Stimulated activated CD4-positive, alpha-beta T cell treated with anti-CD3 and anti-CD28 coated beads, Interleukin-15, amount 100 ng/mL, for 1 hour (primary cell): ENCODE data around the gene TMPRSS13.

ENCODE experiments used
- DNase-seq, 2 donors: peaks; one replicate each; pipeline ENCODE4 v3.0.0-alpha.2; 2020; ENCODE audit warnings: low read depth in 1 of 2, low spot score in 1 of 2

TMPRSS13 gene

GRCh38 chr11:117857734-117858414, 71.3 kb downstream of the TMPRSS13 start:
- no peak for DNase-seq

GRCh38 chr11:117855912-117856651, 73.1 kb downstream of the TMPRSS13 start:
- DNase-seq: no peak

- no peak for DNase-seq
These were observed 73.9 kb downstream of the TMPRSS13 start for GRCh38 chr11:117855186-117855845.

- DNase-seq: no peak
These were observed 76.9 kb downstream of the TMPRSS13 start for GRCh38 chr11:117852309-117852708.

- no peak for DNase-seq
These were observed 77.3 kb downstream of the TMPRSS13 start for GRCh38 chr11:117851852-117852251.

- DNase-seq: no peak
These were observed 78.1 kb downstream of the TMPRSS13 start for GRCh38 chr11:117851106-117851505.
